Stomach smooth muscle (tissue), 2 donors: Measurements from ENCODE around the gene UST.
"Not testable (repeated sequence)": the region's sequence is repeated elsewhere in the genome, so short reads cannot be mapped to it uniquely, and the experiment has no call there.

ENCODE experiments used
- H3K27ac ChIP-seq: one replicate; pipeline ENCODE4 v1.7.0; 2013; ENCODE audit warnings: mild to moderate bottlenecking, low read length, inconsistent platforms
- H3K27me3 ChIP-seq, 2 donors: one replicate each; pipeline ENCODE4 v1.7.0; 2013; ENCODE audit warnings: low read length in 2 of 2; ENCODE audit not compliant: insufficient read depth in 2 of 2, control insufficient read depth in 1 of 2
- H3K36me3 ChIP-seq, 2 donors: one replicate each; pipeline ENCODE4 v1.7.0; 2013; ENCODE audit warnings: low read length in 2 of 2; ENCODE audit not compliant: control insufficient read depth in 2 of 2, insufficient read depth in 2 of 2
- H3K4me1 ChIP-seq: one replicate; pipeline ENCODE4 v1.7.0; 2013; ENCODE audit warnings: low read length; ENCODE audit not compliant: control insufficient read depth, insufficient read depth
- H3K4me3 ChIP-seq, 2 donors: one replicate each; pipeline ENCODE4 v1.7.0; 2013; ENCODE audit warnings: low read length in 2 of 2
- H3K9ac ChIP-seq, 2 donors: one replicate each; pipeline ENCODE4 v1.7.0; 2013; ENCODE audit warnings: low read length in 2 of 2, mild to moderate bottlenecking in 1 of 2
- H3K9me3 ChIP-seq, 2 donors: one replicate each; pipeline ENCODE4 v1.7.0; 2013; ENCODE audit warnings: low read length in 2 of 2; ENCODE audit not compliant: control insufficient read depth in 2 of 2
- donor health status: healthy.
- donor health status: Pancreatic carcinoma.

UST gene

DNA sequence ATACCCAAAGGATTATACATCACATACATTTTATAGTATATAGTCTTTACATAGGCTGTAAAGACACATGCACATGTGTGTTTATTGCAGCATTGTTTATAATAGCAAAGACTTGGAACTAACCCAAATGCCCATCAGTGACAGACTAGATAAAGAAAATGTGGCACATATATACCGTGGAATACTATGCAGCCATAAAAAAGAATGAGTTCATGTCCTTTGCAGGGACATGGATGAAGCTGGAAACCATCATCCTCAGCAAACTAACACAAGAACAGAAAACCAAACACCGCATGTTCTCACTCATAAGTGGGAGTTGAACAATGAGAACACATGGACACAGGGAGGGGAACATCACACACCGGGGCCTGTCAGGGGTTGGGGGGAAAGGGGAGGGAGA lies 231.5 kb downstream of the UST start:
- H3K27ac ChIP-seq, H3K27me3 ChIP-seq, H3K4me3 ChIP-seq, H3K9ac ChIP-seq, H3K4me1 ChIP-seq, H3K9me3 ChIP-seq, H3K36me3 ChIP-seq: not testable (repeated sequence)

DNA sequence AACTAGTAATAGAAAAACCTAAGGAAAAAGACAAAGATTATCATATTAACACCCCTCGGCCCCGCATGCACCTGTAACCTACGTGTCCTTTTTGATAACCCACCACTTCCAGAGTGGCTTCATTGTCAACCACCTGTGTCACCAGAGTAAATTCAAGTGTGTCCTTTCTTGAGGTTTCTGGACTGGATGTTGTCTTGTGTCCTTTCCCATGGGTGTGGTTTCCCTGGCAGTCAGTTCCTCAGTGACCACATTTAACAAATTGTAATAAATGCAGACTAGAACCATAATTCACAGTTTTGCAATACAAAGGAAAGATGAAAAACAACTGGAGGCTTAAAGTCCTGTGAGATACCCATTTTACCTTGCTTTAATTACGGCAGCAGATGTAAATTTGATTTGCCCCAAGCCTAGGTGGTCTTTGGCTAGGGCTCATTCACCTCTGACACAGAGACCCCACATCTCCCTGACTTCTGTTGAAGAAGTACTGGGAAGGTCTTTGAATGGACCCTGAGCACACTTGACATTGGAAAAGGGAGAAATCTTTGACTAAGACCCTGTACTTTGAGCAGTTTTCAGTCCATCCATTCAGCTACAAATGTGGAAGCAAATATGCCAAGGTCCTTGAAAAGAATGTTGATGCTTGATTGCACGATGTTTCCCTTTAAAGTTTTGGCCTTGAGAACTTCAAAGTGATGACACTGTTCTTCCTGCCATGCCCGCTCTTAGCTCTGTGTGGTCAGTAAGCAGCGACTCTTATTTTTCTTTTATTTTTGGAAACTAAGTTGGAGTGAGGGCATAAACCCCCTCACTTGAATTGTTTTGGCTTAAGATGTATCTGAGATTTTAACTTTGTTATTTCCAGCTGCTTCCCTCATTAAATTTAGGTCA lies 232.4 kb downstream of the UST start:
- Histone ChIP-seq H3K9ac (no peak overlapping the region), H3K4me3 (no peak overlapping the region), H3K36me3 (peaks cover 0 to 2% of the 10 kb centered on the region in 2 donors), H3K27me3 (no peaks in the 10 kb centered on the region), H3K4me1 (no peaks in the 10 kb centered on the region), H3K9me3 (no peaks in the 10 kb centered on the region), H3K27ac (no peak overlapping the region)

DNA sequence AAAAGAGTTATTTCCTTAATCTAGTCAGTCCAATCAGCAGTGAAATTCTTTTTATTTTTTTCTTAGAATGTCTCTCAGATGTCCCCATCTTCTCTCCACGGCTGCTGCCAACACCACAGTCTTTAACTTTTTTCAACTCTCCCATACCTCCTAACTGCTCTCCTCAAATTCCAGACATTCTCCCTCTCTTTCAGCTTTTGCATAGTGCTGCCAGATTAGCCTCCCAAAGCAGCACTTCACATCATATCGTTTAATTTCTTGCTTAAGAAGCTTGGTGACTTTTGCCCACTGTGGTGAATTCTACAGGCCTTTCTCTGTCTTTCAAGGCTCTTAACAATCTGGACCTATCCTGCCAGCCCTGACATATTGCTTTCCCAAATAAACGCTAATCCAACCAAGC lies 233.4 kb downstream of the UST start:
- Histone ChIP-seq H3K27me3 (no peaks in the 10 kb centered on the region), H3K36me3 (peaks cover 0 to 2% of the 10 kb centered on the region in 2 donors), H3K9me3 (no peaks in the 10 kb centered on the region), H3K4me1 (no peaks in the 10 kb centered on the region), H3K9ac (no peak overlapping the region), H3K27ac (no peak overlapping the region), H3K4me3 (no peak overlapping the region)

DNA sequence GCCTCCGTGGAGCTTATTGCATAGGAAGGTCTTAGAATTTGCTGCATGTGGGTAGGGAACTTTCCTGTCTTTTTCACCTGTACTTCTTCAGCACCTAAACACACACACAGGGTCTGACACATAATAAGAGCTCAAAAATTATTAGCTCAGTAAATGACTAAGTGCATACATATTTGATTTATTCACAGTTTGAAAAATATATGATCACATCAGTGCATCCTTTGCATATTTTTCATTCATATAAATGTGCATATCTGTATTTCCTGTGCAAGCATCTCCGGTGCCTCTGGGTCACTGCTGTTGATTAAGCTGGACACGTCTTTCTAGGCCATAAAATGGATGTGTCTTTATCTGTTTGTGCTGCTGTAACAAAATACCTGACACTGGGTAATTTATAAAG lies 234.7 kb downstream of the UST start:
- Histone ChIP-seq H3K4me3 (no peak overlapping the region), H3K4me1 (no peaks in the 10 kb centered on the region), H3K9me3 (no peaks in the 10 kb centered on the region), H3K36me3 (peaks cover 0 to 2% of the 10 kb centered on the region in 2 donors), H3K27ac (no peak overlapping the region), H3K27me3 (no peaks in the 10 kb centered on the region), H3K9ac (no peak overlapping the region)

DNA sequence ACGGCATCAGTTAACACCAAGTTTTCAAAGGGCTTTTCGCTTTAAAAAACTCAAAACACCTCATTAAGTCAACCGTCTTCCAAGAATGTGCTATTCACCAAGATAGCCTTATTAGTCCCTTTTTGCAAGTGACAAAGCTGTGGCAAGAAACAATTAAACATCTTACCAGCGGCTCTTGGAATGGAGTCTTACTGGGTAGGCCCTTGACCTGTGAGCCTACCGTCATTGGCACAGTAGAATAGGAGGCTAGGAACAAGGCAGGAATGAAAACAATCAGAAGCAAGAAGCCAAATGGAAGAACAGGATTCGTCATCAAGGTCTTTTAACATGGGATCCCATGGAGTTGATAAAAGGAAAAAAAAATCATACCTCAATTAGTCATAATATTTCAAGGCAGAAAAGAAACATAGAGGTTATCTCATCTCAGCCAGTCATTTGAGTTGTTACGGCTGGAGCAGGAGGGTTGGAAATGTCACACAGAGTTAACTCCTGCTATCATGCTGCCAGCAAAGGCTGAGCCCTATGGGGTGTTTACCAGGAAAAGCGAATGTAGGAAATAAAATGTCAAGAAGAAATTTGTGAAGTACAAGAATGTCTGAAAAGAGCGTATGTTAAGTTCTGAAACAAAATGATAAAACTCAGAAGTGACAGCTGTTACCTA lies 236.4 kb downstream of the UST start:
- Histone ChIP-seq H3K9ac (no peak overlapping the region), H3K27me3 (no peaks in the 10 kb centered on the region), H3K4me1 (no peaks in the 10 kb centered on the region), H3K4me3 (no peak overlapping the region), H3K9me3 (no peaks in the 10 kb centered on the region), H3K27ac (no peak overlapping the region), H3K36me3 (peaks cover 0 to 5% of the 10 kb centered on the region in 2 donors)

DNA sequence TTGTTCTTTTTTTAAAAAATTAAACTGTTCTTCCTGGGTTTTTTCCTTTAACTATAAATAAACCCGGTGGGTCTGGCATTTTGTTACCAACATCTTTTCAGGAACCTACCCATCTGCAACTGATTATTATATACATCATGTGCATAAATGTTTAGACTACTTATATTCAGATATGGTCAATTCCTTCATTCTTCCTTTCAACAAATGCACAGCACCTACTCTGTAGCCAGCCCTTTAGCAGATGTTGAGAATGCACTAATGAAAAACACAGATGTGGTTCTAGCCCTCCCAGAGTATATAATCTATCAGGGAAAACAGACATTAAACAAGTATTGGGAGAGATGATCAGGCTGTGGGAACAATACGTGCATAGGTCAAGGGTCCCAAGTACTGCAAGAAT lies 237.1 kb downstream of the UST start:
- Histone ChIP-seq H3K4me1 (no peaks in the 10 kb centered on the region), H3K27ac (no peak overlapping the region), H3K36me3 (peaks cover 0 to 5% of the 10 kb centered on the region in 2 donors), H3K4me3 (no peak overlapping the region), H3K9ac (no peak overlapping the region), H3K9me3 (no peaks in the 10 kb centered on the region), H3K27me3 (no peaks in the 10 kb centered on the region)

DNA sequence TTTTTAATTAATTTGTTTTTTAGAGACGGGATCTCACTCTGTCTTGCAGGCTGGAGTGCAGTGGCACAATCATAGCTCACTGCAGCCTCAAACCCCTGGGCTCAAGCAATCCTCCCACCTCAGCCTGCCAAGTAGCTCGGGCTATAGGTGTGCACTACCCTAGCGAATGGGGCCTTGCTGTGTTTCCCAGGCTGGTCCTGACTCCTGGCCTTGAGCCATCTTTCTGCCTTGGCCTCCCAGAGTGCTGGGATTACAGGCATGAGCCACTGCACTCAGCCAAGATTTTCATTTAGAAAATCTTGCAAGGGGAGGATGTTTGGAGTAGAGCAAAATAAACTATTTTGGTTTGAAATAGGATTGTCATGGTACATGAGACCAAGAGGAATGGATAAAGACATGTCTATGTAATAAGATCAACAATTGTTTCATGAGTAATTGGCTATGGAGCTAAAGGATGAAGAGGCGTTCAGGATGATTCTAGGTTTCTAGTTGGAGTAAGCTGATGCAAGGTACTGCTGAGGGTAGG lies 237.8 kb downstream of the UST start:
- no peak overlapping the region for H3K9ac ChIP-seq
- H3K4me1 ChIP-seq = no peaks in the 10 kb centered on the region
- no peaks in the 10 kb centered on the region for H3K27me3 ChIP-seq
- H3K27ac ChIP-seq = no peak overlapping the region
- no peak overlapping the region for H3K4me3 ChIP-seq
- H3K36me3 ChIP-seq = peaks cover 0 to 5% of the 10 kb centered on the region in 2 donors
- no peaks in the 10 kb centered on the region for H3K9me3 ChIP-seq

DNA sequence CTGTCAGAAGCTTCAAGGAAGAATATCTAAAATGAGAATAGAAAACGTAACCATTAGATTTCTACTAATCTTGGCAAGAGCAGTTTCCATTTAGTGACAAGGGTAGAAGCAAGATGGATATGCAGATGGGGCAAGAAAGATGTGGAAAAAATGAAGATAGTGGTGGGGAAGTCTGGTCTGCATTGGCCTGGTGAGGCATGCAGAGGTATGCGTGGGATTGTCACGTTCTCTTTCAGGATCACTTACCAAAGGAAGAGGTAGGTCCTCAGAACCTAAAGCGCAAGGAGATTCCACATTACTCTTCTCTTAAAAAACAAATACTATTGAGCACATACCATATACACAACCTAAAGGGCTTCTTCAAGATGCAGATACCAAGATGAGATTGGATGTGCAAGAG lies 238.7 kb downstream of the UST start:
- no peak overlapping the region for H3K27ac ChIP-seq
- no peak overlapping the region for H3K4me3 ChIP-seq
- no peaks in the 10 kb centered on the region for H3K4me1 ChIP-seq
- no peaks in the 10 kb centered on the region for H3K27me3 ChIP-seq
- H3K36me3 ChIP-seq = peaks cover 0 to 5% of the 10 kb centered on the region in 2 donors
- no peaks in the 10 kb centered on the region for H3K9me3 ChIP-seq
- no peak overlapping the region for H3K9ac ChIP-seq

DNA sequence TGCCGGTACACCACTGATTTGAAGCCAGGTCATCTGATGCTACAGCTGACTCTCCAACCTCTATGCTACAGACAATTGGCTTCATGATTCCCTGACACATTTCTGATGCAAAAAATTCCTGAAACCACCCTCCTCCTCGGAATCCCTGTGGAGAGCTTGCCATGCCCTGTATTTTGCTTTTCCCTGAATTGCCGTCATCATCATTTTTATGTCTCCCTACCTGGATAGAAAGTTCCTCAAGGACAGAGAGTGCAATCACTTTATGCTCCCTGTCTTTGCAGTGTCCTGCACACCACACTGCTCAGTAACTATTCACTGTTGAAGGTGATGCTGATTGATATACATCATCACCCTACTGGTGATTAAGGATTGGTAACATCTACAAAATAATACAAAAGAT lies 239.8 kb downstream of the UST start:
- no peak overlapping the region for H3K27ac ChIP-seq
- H3K4me3 ChIP-seq = no peak overlapping the region
- no peaks in the 10 kb centered on the region for H3K4me1 ChIP-seq
- no peaks in the 10 kb centered on the region for H3K9me3 ChIP-seq
- H3K27me3 ChIP-seq = no peaks in the 10 kb centered on the region
- H3K36me3 ChIP-seq = peaks cover 0 to 5% of the 10 kb centered on the region in 2 donors
- no peak overlapping the region for H3K9ac ChIP-seq

DNA sequence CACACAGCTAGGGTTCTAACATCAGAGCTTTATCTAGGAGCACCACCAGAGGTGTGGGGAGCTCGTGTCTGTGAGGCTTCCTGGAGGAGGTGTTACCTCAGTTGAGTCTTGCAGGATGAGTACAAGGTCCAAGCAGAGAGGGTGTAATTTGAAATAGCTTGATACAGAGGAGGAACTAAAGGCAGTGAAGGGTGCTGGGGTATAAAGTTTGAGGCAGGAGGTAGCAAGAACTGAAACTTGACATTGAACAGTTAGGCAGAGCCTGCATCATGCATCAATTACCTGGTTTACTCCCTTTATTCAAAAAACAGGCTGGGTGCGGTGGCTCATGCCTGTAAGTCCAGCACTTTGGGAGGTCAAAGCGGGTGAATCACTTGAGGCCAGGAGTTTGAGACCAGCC lies 241.2 kb downstream of the UST start:
- H3K4me3 ChIP-seq = no peak overlapping the region
- no peak overlapping the region for H3K27ac ChIP-seq
- H3K4me1 ChIP-seq = no peaks in the 10 kb centered on the region
- H3K9ac ChIP-seq = no peak overlapping the region
- H3K9me3 ChIP-seq = no peaks in the 10 kb centered on the region
- no peaks in the 10 kb centered on the region for H3K27me3 ChIP-seq
- peaks cover 0 to 5% of the 10 kb centered on the region in 2 donors for H3K36me3 ChIP-seq

DNA sequence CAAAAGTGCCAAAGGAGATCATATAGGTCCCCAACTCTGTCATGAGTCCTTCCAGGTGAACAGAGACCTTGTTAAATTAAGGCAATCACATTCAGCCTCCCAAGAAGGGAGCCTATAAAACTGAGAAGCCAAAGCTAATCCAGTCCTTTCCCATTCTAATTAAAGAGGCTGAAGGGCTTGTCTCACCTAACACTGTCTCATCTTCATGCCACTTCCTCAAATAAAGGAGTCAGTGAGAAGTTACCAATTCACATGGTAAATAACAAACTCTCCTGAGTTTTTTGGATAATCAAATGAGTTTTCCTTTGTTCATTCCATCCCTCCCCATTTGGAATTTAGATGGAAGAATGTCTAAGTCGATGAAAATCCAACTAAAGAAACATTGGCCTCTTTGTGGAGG lies 242.8 kb downstream of the UST start:
- no peaks in the 10 kb centered on the region for H3K4me1 ChIP-seq
- H3K36me3 ChIP-seq = peaks cover 0 to 3% of the 10 kb centered on the region in 2 donors
- H3K4me3 ChIP-seq = no peak overlapping the region
- no peak overlapping the region for H3K9ac ChIP-seq
- H3K27me3 ChIP-seq = no peaks in the 10 kb centered on the region
- no peak overlapping the region for H3K27ac ChIP-seq
- H3K9me3 ChIP-seq = no peaks in the 10 kb centered on the region
